OCI-LY3 (cell line): Measurements from ENCODE around the gene MYDGF.

Experiments used
- CTCF ChIP-seq: fragments of 200-600, 300-600 bp; sonication (generic); IDR thresholded peaks from 2 replicates; pipeline ENCODE4 v1.5.1; 2014; ENCODE audit warnings: antibody characterized with exemption, low read length, low read depth
- EZH2phosphoT487 ChIP-seq: fragments of 200-600 bp; shearing (Covaris generic); IDR thresholded peaks from 2 replicates; pipeline ENCODE4 v1.6.1; 2018; ENCODE audit warnings: antibody characterized with exemption, mixed run types, low read depth

- no peak for TF ChIP-seq CTCF
- TF ChIP-seq EZH2phosphoT487 = no peak
Measured at GRCh38 chr19:4654437-4655361, 15.4 kb downstream of the MYDGF start.
